ENCODE results near the gene TOE1. TPM values are rescaled to one million over a fixed set of nuclear protein-coding genes. Genes with fewer than 3 reads are reported as not detected.

TOE1 gene
- total RNA-seq, 4 donors from 2014 or later, result 5.5 to 8.5 (median 8.5) TPM

DNA sequence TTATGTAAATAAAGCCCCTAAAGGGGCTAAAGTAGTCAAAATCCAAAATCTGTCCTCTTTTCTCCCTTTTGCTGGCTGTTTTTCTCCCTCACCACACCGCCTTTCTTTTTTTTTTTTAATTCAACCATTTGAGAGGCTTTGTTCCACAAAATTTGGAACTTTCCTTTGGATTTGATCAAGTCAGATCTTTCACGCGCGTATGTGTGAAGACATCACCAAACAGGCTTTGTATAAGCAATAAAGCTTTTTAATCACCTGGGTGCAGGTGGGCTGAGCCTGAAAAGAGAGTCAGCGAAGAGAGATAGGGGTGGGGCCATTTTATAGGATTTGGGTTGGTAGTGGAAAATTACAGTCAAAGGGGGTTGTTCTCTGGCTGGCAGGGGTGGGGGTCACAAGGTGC lies 18.5 kb upstream of the TOE1 start:
- no peak overlapping the region for H3K4me3 ChIP-seq
- peaks cover 3% of the 10 kb centered on the region for H3K4me1 ChIP-seq
- 85% methylated on average over 5 of the region's 5 CpGs for WGBS
- no peaks in the 10 kb centered on the region for H3K27me3 ChIP-seq
- no peak overlapping the region for H3K27ac ChIP-seq
- TF ChIP-seq POLR2A (IDR thresholded peaks at IDR 0.05) (no peak), POLR2AphosphoS5 (IDR thresholded peaks at IDR 0.05) (no peak)
- H3K36me3 ChIP-seq, result no peaks in the 10 kb centered on the region
- H3K9me3 ChIP-seq, result no peaks in the 10 kb centered on the region
- DNase-seq (ENCODE audit: low spot score in 2 of 2), result no peak

- H3K9me3 ChIP-seq, result no peaks in the 10 kb centered on the region
- 82% methylated on average over 10 of the region's 10 CpGs for WGBS
- H3K4me1 ChIP-seq, result peaks cover 14% of the 10 kb centered on the region
- H3K36me3 ChIP-seq, result no peaks in the 10 kb centered on the region
- no peak for TF ChIP-seq POLR2A (IDR thresholded peaks at IDR 0.05)
- no peak for TF ChIP-seq EP300 (IDR thresholded peaks at IDR 0.05)
- TF ChIP-seq POLR2AphosphoS5 (IDR thresholded peaks at IDR 0.05), result no peak
- no peak for TF ChIP-seq CTCF (IDR thresholded peaks at IDR 0.05)
- H3K27ac ChIP-seq, result no peak overlapping the region
- no peak for DNase-seq (ENCODE audit: low spot score in 2 of 2)
- H3K4me3 ChIP-seq, result no peak overlapping the region
- no peaks in the 10 kb centered on the region for H3K27me3 ChIP-seq
Measured at GRCh38 chr1:45322486-45323040, 17.4 kb upstream of the TOE1 start.

- peak in 1 of 2 donors; percentile 26 for DNase-seq (ENCODE audit: low spot score in 2 of 2)
- WGBS, result 49% methylated on average over 6 of the region's 6 CpGs
- H3K9me3 ChIP-seq, result no peaks in the 10 kb centered on the region
- peaks cover 16% of the 10 kb centered on the region for H3K4me1 ChIP-seq
- H3K4me3 ChIP-seq, result peak overlapping the region; percentile 54
- peaks cover 15% of the 10 kb centered on the region for H3K36me3 ChIP-seq
- H3K27ac ChIP-seq, result no peak overlapping the region
- H3K27me3 ChIP-seq, result no peaks in the 10 kb centered on the region
- TF ChIP-seq EP300 (IDR thresholded peaks at IDR 0.05) (no peak), CTCF (IDR thresholded peaks at IDR 0.05) (no peak), POLR2AphosphoS5 (IDR thresholded peaks at IDR 0.05) (no peak), POLR2A (IDR thresholded peaks at IDR 0.05) (no peak)
Measured at GRCh38 chr1:45325851-45326506, 14.0 kb upstream of the TOE1 start.

DNA sequence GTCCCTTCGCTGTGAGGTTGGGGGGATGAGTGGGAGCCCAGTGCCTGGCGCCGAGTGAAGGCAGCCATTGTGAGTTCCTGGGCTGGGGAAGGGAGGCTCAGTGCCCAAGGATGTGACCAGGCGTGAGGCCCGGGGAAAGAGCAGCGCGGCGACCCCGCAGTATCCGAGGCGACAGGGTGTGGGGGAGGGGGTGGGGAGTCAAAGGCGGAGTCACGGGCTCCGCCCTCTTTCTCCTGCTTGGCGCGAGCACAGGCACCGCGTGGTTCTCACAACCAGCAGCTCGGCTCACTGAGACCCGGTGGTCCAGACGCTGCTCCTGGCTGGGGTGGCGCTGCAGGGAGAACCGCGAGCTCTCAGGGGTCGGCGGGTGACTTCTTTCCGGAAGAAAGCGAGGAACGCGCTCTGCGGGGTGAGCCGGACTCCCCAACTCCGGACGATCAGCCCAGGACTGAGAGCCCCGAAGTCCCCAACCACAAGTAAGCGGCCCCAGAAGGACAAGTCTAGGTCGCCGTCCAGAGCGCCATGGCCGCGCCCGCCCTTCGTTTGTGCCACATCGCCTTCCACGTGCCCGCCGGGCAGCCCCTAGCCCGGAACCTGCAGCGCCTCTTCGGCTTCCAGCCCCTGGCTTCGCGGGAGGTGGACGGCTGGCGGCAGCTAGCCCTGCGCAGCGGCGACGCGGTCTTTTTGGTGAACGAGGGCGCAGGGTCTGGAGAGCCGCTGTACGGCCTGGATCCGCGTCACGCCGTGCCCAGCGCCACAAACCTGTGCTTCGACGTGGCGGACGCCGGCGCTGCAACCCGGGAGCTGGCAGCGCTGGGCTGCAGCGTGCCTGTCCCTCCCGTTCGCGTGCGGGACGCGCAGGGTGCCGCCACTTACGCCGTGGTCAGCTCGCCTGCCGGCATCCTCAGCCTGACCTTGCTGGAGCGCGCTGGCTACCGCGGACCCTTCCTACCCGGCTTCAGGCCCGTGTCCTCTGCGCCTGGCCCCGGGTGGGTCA lies 13.0 kb upstream of the TOE1 start, which contains the start of gene HPDL:
TSS of gene HPDL (plus strand) at position 269 of the 997 bp plus-strand sequence. CDS start at position 523, 254 bp downstream.
- Histone ChIP-seq H3K27ac (no peak within 1 kb of the TSS), H3K9me3 (no peaks in the 10 kb centered on the region), H3K36me3 (peaks cover 25% of the 10 kb centered on the region), H3K4me3 (peak within 1 kb of the TSS; percentile 54), H3K4me1 (peaks cover 16% of the 10 kb centered on the region), H3K27me3 (no peaks in the 10 kb centered on the region)
- DNase-seq (ENCODE audit: low spot score in 2 of 2), result peak in 1 of 2 donors; percentile 50
- WGBS, result 2% methylated on average over 20 of the region's 96 CpGs
- no peak for TF ChIP-seq CTCF (IDR thresholded peaks at IDR 0.05)
- no peak for TF ChIP-seq POLR2A (IDR thresholded peaks at IDR 0.05)
- no peak for TF ChIP-seq POLR2AphosphoS5 (IDR thresholded peaks at IDR 0.05)
- TF ChIP-seq EP300 (IDR thresholded peaks at IDR 0.05), result no peak

- H3K27me3 ChIP-seq, result no peaks in the 10 kb centered on the region
- H3K4me3 ChIP-seq, result peak overlapping the region; percentile 54
- H3K36me3 ChIP-seq, result peaks cover 34% of the 10 kb centered on the region
- 63% methylated on average over 2 of the region's 19 CpGs for WGBS
- TF ChIP-seq POLR2A (IDR thresholded peaks at IDR 0.05), result no peak
- TF ChIP-seq EP300 (IDR thresholded peaks at IDR 0.05), result no peak
- no peak for TF ChIP-seq CTCF (IDR thresholded peaks at IDR 0.05)
- TF ChIP-seq POLR2AphosphoS5 (IDR thresholded peaks at IDR 0.05), result no peak
- H3K9me3 ChIP-seq, result no peaks in the 10 kb centered on the region
- peak in 1 of 2 donors; percentile 53 for DNase-seq (ENCODE audit: low spot score in 2 of 2)
- no peak overlapping the region for H3K27ac ChIP-seq
- H3K4me1 ChIP-seq, result peaks cover 16% of the 10 kb centered on the region
Measured at GRCh38 chr1:45327644-45328515, 12.1 kb upstream of the TOE1 start.
